IPS-NIHi11 (cell line): ENCODE results near the gene BMPER.
A peak's percentile ranks its signal among the peaks of the same experiment; 100 is the strongest.

Source experiments
- DNase-seq: peaks from one replicate; pipeline ENCODE4 v3.0.0; 2012; ENCODE audit warnings: mixed read lengths, low spot score

Gene BMPER

DNA sequence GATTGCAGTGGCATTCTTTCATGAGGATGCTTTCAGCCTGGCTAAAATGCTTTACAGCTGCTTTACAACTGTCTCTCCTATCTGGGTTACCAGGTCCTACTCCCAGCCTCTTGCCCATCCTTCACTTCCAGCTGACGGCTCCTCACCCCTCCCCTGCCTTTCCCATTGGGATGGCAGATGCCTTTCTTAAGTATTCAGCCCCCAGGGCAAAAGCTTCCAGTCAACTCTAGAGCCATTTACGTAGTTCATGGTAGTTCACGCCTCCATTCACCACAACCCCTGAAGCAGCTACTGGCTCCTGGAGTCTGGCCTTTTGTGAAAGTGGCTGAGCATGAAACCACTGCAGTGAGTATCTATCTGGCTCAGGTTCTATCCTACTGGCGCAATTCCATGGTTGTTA lies 17.2 kb upstream of the BMPER start:
- DNase-seq: no peak

DNA sequence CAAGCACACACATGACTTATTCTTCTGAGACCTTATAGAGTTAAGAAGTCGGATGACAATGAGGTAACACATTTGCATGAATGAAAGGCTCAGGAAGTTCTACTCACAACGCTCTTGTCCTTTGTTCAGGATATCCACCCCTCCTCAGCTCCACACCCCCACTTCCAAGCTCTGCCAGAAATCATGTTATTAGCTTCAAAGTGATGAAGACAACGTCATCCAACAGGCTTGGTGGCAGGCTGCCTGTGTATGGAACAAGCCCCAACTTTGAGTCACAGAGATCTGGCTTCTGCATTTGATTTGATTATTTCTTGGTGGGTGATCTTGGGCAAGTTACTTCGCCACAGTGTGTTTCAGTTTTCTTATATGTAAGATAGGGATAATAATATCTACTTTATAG lies 12.4 kb upstream of the BMPER start:
- no peak for DNase-seq

DNA sequence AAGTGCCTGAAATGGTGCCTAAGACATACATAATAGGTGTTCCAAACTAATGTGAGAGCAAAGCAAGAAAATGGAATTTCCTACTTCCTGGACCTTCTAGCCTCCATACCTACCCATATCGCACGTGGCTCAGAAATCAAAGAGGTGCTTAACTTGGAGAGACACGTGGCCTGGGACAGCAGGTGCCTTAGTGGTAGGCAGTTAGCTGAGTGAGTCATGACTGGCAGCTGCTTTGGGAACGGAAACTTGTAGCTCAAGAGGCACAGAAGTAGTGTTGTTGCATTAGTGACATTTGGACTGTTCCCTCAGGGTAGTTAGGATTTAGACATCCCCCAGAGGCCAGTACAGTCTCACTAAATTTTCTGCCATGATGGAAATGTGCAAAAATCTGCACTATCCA lies 12.0 kb upstream of the BMPER start:
- DNase-seq: no peak

DNA sequence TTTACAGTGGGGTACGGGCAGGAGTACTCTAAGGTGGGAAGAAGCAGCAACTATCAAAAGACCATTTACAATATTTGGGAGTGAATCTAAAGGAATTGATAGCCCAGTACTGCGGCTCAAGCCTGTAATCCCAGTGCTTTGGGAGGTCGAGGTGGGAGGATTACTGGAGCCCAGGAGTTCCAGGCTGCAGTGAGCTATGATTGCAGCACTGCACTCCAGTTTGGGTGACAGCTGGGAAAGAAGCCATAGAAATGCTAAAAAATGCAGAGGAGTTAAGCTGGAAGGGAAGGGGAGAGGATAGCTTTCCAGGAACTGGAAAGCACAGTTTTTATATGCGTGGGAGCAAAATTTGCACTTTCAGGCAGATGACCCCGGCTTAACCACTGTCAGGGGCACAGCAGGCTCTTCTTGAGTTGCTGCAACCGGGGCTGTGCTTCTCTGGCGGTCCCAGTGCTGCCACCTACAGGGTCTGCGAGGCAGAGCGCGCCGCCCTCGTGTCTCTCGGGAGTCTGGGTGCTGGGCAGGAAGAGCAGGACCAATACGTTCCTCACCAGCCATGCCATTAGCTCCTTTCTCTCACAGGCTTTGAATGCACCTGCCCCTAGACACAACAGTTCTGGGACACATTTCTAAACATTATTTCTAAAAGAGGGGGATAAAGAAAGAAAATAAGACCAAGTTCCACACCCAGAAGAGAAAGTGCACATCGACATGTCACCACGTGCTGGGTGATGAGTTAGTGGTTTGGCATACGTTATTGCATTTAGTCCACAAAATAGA lies 10.1 kb upstream of the BMPER start:
- DNase-seq: peak; percentile 80

DNA sequence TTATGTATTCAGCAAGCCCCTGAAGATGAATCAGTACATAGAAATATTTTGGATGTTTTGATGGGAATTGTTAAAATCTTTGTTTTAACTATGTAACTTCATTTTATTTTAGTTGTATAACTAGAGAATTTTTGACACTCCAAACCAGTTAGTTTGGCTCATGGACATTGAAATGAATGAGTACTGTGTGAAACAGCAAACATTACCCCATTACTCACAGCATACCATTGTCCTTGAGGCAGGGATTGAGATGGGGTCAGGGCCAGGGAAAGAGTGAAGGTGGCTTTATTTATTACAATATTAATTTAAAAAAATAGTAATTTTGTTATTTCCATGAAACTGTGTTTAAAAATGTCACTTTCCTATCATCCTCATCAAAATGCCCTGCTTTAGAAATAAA lies 4.8 kb upstream of the BMPER start:
- DNase-seq: no peak

DNA sequence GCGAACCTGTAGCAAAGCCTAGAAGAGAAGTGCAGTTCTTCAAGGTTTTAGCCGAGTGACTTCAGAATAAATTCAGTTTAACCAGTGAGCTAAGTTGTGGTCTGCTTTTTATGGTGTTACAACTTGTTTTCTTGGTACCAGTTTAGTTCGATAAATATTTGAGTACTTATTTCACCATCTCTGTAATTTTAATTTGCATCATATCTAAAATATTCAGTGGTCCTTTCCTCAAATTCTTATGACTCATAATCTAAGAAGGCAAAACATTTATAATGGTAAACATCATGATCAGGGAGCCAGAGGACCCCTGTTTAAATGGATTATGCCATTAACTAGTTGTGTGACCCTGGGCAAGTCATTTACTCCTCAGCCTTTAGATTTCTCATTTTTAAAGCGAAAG lies 4.1 kb upstream of the BMPER start:
- no peak for DNase-seq

DNA sequence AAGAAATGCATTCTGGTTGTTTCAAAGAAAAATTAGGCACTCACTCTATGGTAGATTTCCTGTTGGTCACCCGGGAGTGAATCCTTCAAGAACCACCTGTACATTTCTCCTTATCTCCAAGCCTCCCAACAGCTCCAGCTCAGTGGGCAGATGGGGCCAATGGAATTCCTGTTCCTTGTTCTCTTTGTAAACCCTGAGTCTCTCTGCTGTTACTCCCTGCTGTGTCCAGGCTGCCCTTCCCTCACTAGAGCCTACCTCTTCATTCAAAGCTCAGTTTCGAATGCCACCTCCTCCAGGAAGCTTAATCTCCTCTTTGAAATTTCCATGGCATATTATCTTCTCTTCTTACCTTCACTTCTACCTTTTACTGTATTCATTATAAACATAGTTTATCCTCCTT lies 3.5 kb upstream of the BMPER start:
- peak; percentile 26 for DNase-seq

DNA sequence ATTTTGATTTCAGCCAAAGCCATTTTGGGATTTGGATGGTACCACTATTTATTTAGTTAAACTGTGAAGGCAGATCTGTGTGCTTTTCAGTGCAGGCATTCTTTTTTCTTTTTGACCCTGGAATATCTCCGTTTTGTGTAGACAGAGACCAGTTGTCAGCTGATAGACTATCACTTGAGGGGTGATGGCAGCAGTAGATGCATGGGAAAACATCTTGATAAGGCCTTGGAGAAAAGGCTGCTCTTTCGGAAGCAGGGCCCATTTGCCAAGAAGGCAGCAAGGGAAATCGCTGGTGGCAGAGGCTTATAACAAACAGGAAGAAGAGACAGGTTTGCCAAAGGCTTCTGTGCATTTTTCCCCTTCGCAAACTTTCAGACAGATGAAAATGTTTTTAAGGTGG lies 2.6 kb upstream of the BMPER start:
- DNase-seq: no peak

DNA sequence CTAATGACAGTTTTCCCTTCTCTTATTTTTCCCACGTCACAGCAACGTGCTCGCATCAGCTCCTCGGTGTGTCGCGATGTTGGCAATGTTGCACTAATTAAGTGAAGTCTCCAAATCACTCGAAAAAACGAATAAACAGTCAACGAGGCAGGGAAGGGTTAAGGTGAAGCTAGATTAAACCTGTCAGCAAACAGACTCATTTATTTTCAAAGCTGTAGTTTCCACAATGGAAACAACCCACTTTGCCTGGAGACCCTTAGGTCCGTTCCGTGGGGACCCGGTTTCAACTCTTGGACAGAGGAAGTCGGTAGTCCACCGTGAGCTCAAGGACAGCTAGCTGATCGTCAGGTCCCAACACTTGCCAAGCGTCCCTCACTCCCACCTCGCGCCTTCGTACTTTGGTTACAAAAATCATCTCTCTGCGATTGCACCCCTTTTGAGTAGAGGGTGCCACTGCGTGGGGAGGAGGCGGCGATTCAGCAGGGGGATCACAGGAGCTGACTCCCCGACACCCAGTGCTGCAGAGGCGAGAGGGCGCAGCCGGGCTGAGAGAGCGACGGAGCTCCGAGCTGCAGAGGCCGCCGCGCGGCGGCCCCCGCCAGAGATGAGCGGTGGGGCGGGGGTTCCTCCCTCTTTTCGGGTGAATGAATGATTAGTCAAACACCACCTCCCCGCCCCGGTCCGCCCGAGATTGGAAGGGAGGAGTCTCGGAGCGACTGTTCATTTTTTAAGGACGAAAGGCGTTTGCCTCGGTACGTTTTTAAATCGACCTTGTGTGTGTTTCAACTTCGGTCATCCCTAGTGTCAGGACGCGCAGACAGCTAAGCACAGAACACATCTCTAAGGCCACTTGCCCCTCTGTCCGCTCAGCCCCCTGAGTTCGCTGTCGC lies 1.3 kb upstream of the BMPER start:
- DNase-seq: peak; percentile 36

DNA sequence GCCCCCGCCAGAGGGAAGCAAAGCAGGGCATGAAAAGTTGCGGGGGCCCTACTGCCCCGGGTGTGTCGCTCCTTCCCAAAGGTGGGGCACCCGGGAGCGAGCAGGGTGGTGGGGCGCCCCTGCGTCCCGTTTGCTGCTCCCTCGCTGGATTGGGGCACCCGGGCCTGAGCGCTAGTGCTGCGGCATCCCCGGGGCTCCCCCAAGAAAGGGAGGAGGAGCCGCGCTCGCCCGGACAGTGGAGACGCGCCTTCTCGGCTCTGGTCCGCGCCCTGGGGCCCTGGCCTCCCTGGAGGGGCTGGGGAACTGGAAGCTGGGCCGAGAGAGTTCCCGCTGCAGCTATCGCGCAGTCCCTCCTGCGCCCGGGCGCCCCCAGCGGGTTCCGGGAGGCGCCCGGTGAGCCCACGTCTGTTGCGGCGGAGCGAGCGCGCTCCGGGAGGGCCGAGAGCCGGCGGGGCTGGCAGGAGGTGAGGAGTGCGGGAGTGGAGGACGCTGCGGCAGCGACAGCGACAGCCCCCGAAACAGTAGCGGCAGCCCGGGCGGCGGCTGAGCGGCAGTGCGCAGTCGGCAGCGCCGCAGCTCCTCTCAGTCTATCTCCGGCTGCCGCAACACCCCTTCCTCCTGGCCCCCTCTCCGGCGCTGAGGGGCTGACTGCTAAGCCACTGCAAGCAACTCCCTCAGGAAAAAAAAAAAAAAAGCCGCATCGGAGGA lies 504 bp upstream of the BMPER start:
- DNase-seq: peak; percentile 51

DNA sequence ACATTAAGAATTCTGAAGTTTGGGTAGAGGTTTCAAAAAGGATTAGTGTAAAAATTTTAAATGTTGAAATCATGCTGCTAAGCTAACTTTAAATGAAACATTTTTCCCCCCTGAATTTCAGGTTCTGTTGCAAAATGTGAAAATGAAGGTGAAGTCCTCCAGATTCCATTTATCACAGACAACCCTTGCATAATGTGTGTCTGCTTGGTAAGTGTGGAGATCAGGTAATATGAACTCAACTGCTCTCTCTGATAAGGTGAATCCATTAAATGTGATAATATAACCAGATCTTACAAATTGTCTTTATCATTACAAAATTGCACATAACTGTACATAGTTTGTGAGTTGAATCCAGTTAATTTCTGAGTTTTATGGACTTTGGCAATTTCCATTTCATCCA lies 1.4 kb downstream of the BMPER start:
- no peak for DNase-seq

DNA sequence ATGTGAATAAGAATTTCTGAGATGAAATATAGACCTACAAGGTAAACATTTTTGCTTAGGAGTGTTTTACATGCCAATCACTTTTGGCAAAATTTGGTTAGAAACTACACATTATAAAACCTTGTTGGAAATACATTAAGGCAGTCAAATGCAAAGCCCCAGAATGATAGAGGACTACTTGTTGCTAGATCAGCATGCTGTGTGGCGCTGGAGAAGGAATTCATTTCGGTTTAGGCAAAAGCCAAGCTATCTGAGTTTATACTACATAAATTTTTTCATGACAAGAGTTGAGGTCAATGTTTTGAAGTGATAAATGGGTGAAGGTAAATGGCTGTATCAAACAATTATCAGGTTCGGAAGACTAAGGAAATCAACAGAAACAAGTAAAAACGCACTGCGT lies 2.3 kb downstream of the BMPER start:
- no peak for DNase-seq

DNA sequence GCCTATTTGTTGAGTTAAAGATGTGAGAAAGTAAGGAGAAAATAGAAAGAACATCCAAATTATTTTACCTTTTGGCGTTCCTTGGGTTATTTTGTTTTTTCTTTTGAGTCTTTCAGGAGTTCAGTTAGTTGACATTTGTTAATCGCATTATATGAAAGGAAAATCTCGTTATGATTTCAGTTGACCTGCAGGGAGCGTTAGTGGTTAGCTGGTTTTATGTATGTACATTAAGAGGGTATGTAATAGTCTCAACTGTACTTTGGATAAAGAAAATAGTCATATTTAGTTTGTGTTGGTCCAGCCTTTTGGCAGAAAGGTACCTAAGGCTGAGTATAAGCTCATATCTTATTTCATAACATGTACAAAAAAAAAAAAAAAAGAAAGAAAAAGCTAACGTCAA lies 4.0 kb downstream of the BMPER start:
- no peak for DNase-seq

DNA sequence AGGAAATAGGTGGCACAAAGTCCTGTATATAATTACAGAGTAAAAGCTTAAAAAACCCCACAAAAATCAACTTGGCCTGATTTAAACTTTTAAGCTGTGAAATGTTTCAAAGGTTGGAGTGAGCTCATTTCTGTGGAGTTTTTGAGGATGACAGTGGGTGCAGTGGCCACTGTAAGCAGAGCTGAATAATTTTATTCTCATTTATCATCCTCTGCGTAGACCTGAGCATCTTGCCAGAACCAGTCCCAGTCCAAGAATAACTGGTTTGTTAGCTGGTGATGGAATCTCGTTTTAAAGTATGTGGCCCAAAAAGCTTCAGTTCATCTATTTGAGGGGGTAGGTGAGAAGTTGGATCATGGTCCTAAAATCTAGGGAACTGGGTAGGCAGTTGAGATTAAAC lies 4.4 kb downstream of the BMPER start:
- no peak for DNase-seq

DNA sequence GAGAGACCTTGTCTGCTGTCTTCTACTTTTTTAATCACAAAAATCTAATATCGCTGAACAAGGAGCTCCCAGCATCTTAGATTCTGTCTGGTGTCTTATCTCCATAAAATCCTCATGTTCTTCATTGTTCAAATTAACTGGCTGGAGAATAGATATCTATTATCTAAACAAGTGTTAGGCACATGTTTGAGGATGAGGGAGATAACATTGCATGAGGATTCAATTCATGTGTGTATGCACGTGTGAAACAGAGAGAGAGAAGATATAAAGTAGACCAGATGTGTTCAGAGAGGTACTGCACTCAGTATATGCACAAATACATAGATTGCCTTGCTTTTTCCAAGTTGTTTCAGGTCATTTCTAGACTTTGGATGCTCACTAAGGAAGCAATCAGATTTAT lies 5.4 kb downstream of the BMPER start:
- DNase-seq: no peak

DNA sequence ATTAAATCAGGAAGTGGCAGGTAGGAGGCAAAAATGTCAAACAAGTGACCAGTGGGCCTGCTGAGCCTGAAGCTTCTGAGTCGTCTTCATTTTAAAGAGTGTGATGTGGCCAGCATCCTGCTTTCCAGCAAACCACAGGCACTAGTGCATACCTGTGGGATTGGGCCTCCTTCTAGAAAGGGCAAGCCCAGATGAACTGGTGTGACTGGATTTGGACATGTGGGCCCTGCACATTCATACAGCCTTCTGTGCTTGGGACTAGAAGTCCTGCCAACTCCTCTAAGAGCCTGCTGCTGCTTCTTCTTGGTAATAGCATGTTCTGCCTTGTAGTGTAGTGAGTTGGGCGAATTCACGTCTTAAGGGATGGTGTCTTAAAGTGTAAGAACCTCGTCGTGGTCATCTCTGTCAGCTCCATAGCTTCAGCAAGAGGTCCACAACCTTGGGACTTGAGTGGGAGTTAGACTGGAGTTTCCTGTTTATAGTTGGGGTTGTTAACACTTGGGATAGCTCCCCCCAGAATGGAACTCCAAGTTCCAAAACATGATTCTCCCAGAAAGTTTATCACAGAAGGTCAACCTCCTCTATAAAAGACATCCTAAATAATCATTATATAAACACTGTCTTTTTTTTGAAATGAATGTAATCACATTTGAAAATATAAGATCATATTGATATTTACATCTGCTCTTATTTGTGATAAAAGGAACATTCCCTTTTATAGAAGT lies 11.2 kb downstream of the BMPER start:
- no peak for DNase-seq

DNA sequence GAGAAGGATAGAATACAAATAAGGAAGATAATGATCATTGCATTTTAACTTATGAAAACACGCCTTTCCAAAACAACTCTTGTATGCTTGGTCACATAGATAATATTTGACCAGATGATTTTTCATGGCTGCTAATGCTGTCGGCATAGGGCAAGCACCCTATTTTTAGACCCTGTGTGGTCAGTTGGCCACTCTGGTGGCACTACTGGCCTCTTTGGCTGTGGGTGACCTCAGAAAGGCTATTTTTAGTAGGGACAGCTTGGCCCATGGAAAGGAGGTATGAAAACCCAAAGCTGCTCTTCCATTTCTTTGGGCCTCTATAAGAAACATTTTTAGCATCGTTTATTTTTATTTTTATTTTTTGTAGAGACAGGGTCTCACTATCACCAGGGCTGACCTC lies 12.3 kb downstream of the BMPER start:
- DNase-seq: no peak

DNA sequence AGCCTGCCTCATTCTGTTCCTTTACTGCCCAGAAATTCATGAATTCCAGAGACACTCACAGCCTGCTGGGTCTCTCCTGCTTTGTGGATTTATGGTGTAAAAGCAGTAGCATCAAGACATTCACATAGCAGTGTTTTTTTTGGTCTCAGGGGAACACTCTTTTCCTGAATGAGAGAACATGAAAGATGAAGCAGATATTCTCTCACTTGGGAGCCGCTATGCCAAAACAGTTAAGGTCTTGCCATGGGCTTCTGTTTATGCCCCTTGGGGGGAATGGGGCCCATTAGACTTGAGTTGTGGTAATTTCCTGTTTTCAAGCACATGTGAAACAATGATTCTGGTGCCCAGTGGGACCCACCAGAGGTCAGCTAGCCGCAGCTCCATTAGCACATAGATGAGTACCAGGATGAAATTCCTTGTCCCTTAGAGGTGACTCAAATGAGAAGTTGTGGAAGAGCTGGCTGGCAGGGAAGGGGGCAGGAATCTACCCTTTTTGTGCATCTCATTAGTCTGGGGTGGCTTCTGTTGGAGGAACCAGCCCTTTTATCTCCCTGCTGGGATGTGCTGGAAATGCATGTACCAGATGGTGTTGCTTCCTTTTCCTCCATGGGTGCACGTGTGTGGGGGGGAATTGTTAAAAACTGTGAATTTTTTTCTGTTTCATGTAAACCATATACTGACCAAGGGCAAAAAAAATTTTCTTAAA lies 13.3 kb downstream of the BMPER start:
- no peak for DNase-seq

DNA sequence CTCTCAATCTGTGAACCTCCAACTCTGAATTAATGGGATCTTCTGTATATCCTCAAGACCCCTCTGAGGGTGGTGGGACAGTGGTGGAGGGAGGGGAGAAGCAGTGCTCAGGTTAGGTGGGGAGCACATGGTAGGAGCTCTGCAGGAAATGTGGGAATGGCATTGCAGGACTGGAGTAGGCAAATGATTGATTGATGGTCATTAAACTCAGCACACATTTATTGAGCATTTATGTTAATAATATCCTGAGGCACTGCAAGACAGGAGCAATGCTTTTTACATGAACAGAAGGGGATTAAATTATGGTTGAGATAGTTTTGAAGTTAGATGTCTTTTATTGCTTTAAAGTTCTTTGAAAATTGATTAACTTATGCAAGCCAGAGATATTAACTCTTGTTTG lies 14.1 kb downstream of the BMPER start:
- no peak for DNase-seq

DNA sequence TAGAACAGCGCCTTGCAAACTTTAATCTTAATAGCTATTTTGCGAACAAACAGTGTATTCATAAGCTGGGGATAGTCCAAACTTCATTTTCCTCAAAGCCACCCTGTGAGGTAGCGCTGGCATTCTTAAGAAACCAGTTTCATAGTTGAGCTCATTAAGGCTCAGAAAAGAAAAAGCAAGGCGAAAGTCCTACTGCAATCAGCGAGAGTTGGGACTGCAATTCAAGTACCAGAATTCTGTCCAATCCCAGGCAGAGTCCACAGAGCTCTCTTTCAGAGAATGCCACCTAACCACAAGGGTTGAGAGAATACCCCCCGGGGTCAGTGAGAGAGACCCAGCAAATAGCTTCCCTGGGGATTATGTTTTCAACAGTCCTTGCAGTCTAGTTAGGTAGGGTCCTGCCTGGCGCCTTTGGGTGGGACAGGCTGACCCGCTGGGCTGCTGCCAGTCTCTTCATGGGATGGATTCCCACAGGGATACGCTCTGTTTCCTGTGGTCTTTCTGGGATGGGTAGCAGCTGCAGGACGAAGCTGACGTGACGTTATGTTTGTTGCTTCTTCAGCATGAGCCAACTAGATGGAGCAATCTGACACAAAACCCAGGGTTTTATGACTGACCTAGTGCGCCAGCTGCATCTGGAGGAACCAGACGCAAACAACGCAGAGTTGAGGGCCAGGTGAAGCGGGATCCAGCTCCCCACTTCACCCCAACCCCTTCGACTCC lies 16.0 kb downstream of the BMPER start:
- no peak for DNase-seq

DNA sequence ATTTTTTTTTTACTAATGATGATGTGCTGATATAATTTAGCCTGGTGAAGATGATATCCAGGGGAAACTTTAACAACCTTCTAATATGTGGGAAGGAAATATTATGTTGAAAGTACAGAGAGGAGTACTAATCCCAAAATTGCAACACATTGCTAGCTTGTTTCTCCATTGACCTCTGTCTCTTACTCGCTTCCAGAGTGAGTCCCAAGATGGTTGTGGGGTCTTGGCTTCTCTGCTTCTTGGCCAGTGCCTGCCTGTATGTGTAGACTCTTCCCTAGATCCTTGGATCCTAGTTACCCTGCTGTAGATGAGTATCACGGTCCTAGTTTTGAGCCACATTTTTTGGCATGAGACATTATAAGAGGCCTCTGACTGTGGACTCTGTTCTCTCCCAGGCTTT lies 17.5 kb downstream of the BMPER start:
- no peak for DNase-seq
